ENCODE measurements around the gene KCNH1.

GRCh38 chr1:210814382-210815123 lies 319.4 kb downstream of the KCNH1 start:
- TF ChIP-seq CTCF (IDR thresholded peaks at IDR 0.05 in 2 of 3, conservative IDR thresholded peaks at IDR 0.05 in 1 of 3; ENCODE audit: insufficient read depth in 2 of 3, low read depth in 1 of 3, low read length in 3 of 3) (no peak), ZNF263 (CRISPR knock-in tag; IDR thresholded peaks at IDR 0.05; ENCODE audit: borderline replicate concordance) (no peak), RNF219 (CRISPR knock-in tag; IDR thresholded peaks at IDR 0.05) (no peak), SMARCB1 (IDR thresholded peaks at IDR 0.05; ENCODE audit: insufficient read length, low read depth) (no peak), IRF9 (tag; IDR thresholded peaks at IDR 0.05) (no peak), ATF2 (CRISPR knock-in tag; IDR thresholded peaks at IDR 0.05) (no peak)
